ENCODE measurements around the gene RASGRF1.
"Not testable (repeated sequence)": the region's sequence is repeated elsewhere in the genome, so short reads cannot be mapped to it uniquely, and the experiment has no call there.

The RASGRF1 gene

GRCh38 chr15:79090487-79091203, at the start of gene RASGRF1:
TSS of gene RASGRF1 (minus strand) at chr15:79090780. CDS start at chr15:79090498, 282 bp downstream.
- no peak for DNase-seq (ENCODE audit: low spot score)

- no peak for DNase-seq (ENCODE audit: low spot score)
Measured at GRCh38 chr15:79136434-79137046, 46.0 kb upstream of the RASGRF1 start.

- DNase-seq (ENCODE audit: low spot score), result no peak
Measured at GRCh38 chr15:79133309-79133708, 42.7 kb upstream of the RASGRF1 start.

- no peak for DNase-seq (ENCODE audit: low spot score)
Measured at GRCh38 chr15:79132770-79133169, 42.2 kb upstream of the RASGRF1 start.

DNA sequence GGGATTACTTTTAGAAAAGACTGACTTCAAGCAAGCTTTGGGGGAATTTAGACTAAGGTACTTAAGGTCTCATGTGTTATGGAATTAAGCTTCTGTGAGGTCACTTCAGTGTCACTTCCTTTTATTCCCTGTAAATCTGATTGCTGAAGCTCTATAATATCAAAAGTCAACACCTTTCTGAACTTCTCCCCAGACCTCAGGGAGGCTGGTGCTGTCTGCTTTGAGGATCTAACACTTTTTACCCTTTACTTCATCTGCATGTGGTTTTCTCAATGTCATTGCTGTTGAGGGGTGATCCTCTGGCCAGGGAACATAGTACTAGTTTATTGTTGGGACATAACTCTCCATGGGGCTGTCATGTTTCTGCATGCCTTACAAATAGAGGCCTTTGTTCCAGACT, 41.8 kb upstream of the RASGRF1 start:
- DNase-seq (ENCODE audit: low spot score), result no peak

DNA sequence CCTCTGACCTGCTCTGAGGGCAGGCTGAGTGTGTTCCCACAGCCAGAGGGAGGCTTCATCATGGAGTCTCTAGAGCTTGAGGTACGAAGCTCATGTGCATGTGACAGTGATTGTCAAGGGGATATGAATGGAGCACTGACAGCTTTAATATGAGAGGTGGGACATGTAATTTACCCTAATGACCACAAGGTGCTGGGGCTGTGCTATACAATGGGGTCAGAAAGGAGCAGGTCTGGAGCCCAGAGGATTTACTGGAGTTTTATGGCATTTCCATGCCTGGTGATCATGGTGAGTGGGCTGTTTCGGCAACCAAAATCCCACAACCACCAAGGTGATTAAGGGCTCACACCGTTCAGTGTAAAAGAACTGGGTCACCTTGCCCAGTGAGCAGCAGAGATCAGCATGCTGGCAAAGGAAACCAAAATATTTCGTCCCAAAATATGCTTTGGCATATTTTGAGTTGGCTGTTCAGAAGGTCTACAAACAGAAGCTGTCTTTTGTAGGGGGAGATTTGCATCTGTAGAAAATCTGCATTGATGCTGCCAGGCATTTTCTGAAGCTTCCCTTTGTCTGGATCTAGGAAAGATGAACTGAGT, 40.1 kb upstream of the RASGRF1 start:
- no peak for DNase-seq (ENCODE audit: low spot score)

DNA sequence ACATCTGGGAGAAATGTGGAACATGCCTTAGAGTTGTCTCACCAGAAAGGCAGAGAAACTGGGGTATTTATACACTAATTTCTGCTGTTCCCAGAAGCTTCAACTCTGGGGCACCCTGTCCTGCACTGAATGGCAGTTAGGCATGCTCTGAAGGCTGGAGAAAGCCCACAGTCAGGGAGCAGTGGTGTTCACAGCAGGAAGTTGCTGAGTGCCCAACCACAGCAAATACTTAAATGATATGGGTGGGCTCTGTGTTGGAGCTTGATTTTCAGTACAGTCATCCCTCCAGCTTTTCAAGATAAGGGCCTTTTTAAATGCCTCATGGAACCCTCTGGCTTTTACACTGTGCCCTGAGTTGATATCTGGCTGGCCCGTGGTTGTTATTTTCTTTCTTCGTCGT, 38.7 kb upstream of the RASGRF1 start:
- no peak for DNase-seq (ENCODE audit: low spot score)

- no peak for DNase-seq (ENCODE audit: low spot score)
Measured at GRCh38 chr15:79128556-79128955, 38.0 kb upstream of the RASGRF1 start.

DNA sequence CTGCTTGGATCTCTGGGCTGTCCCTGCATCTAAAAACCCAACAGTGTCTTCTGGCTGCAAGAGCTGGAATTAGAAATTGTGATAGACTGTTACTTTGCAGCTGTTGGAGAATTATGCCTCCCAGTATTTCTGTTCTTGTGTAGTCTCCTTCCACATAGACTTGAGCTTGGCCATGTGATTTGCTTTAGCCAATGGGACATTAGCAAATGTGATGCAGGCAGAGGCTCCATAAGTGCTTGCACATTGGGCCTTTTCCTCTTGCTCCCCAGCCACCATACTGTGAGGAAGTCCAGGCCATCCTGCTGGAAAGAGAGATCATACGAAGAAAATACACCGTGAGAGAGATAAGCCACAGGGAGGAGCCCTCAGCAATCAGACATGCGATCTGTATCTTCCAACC, 33.8 kb upstream of the RASGRF1 start:
- no peak for DNase-seq (ENCODE audit: low spot score)

GRCh38 chr15:79122991-79123390, 32.4 kb upstream of the RASGRF1 start:
- DNase-seq (ENCODE audit: low spot score), result no peak

DNA sequence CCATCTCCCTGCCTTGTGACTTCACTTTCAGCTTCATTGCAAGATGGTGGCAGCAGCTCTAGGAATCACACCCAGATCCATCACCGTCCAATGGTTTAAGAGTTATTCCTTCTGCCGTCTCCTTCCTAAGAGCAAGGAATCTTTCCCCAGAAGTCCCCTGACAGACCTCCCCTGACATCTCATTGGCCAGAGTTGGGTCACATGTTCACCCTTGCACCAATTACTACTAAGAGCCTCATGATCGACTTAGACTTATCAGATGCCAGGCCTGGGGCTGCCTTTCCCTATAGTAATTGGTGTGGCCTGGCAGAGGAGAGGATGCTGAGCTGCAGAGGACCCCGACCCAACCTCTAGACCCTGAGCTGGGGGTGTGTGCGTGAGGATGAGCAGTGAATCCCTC, 31.8 kb upstream of the RASGRF1 start:
- DNase-seq (ENCODE audit: low spot score), result no peak

GRCh38 chr15:79121571-79121970, 31.0 kb upstream of the RASGRF1 start:
- no peak for DNase-seq (ENCODE audit: low spot score)

DNA sequence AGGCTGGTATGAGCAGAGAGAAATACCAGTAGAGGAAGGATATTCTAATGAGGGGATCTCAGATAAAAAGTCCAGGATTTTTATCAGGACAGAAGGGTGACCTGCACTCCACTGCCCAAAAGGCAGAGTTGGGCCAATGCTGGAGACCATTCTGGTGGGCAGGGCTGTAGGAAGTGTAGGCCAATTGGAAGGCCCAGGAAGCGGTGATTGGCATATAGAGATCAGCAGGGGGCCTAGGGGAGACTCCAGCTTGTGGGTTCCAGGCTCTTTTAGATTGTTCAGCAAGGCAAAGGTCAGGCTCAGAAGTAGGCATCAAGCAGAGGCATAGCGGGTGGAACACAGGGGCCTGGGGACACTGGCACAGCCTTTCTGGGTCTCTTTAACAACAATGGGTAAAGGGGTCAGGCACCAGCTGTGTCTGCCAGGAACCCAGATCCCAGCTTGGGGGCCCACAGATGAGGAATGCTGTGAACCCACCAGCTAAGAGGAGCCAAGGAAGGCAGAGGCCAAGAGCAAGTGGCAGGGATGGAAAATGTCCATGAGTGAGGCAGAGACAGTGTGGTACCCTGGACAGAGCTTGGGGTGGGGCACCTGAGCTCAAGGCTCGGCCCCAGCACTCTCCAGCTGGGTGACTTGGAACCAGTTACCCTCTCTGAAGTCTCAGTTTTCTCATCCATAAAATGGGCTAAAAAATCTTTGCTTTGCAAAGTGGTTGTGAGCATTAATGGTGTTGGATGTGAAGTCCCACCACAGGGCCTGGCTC, 27.0 kb upstream of the RASGRF1 start:
- no peak for DNase-seq (ENCODE audit: low spot score)

- DNase-seq (ENCODE audit: low spot score), result no peak
Measured at GRCh38 chr15:79116771-79117170, 26.2 kb upstream of the RASGRF1 start.

- no peak for DNase-seq (ENCODE audit: low spot score)
Measured at GRCh38 chr15:79115986-79116665, 25.5 kb upstream of the RASGRF1 start.

GRCh38 chr15:79113831-79114230, 23.3 kb upstream of the RASGRF1 start:
- DNase-seq (ENCODE audit: low spot score), result no peak

DNA sequence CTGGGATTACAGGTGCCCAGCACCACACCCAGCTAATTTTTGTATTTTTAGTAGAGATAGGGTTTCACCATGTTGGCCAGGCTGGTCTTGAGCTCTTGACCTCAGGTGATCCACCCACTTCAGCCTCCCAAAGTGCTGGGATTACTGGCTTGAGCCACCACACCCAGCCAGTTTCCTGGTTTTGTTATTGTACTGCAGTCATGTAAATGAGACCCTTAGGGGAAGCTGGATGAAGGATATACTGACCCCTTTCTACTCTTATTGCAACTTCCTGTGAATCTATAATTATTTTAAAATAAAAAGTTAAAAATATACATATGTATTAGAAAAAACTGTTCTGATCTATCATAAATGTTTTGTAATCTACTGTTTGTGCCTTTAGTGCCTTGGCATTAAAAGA, 20.8 kb upstream of the RASGRF1 start:
- not testable (repeated sequence) for DNase-seq (ENCODE audit: low spot score)

- DNase-seq (ENCODE audit: low spot score), result no peak
Measured at GRCh38 chr15:79105141-79105540, 14.6 kb upstream of the RASGRF1 start.

GRCh38 chr15:79102595-79102994, 12.0 kb upstream of the RASGRF1 start:
- DNase-seq (ENCODE audit: low spot score), result no peak

- no peak for DNase-seq (ENCODE audit: low spot score)
Measured at GRCh38 chr15:79101866-79102581, 11.4 kb upstream of the RASGRF1 start.

DNA sequence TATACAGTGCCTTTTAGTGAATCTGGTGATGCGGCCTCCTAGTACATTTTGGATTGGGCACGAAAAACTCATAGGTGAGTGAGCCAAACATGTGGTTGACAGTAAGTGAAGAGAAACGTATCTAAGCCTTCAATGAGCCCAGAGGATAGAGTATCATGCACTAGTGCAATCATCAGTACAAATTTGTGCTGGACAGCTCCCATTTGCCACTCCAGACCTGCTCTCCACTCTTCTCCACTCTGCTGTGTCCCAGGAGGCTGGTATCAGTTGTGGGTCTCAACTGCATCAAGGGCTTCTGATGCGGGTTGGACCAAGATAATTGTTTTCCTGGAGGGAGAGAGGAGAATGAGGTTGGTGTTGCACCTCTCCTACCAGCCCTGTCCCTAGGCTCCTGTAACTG, 9.1 kb upstream of the RASGRF1 start:
- DNase-seq (ENCODE audit: low spot score), result no peak

- no peak for DNase-seq (ENCODE audit: low spot score)
Measured at GRCh38 chr15:79094611-79095021, 4.0 kb upstream of the RASGRF1 start.

Data from AG08395 (cell line).